Rectal smooth muscle tissue (tissue), 1 donor: ENCODE data around the gene WARS2.
A peak's percentile ranks its signal among the peaks of the same experiment; 100 is the strongest.

Experiments used
- H3K27ac ChIP-seq: one replicate; pipeline ENCODE4 v1.7.0; 2013; ENCODE audit warnings: low read depth, low read length, inconsistent platforms
- H3K27me3 ChIP-seq: one replicate; pipeline ENCODE4 v1.7.0; 2013; ENCODE audit warnings: low read length; ENCODE audit not compliant: control insufficient read depth, insufficient read depth
- H3K36me3 ChIP-seq: one replicate; pipeline ENCODE4 v1.7.0; 2013; ENCODE audit warnings: low read length; ENCODE audit not compliant: control insufficient read depth, insufficient read depth
- H3K4me1 ChIP-seq: one replicate; pipeline ENCODE4 v1.7.0; 2013; ENCODE audit warnings: low read length; ENCODE audit not compliant: control insufficient read depth, insufficient read depth
- H3K4me3 ChIP-seq: one replicate; pipeline ENCODE4 v1.7.0; 2013; ENCODE audit warnings: low read length
- H3K9ac ChIP-seq: one replicate; pipeline ENCODE4 v1.7.0; 2013; ENCODE audit warnings: low read length

The WARS2 gene

DNA sequence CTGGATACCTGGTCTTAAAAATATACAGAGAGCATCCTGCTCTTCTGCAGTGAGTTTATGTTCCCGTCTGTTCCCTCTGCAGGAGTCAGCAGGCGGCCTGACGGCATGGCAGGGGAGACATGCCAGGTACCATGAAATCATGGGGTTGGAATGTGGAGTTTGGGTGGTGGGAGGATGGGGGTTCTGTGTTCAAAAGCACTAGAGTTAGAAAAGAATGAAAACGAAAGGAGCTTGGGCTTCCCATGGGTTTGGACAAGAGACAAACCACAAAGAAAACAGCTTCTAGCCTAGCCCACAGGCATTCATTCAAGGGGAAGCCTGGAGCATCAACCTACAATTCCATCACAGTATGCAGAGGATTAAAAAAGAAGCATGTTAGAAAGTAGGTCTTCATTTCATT lies 59.9 kb downstream of the WARS2 start:
- H3K27ac ChIP-seq: no peak overlapping the region
- no peak overlapping the region for H3K4me3 ChIP-seq
- no peak overlapping the region for H3K9ac ChIP-seq
- no peaks in the 10 kb centered on the region for H3K36me3 ChIP-seq
- H3K4me1 ChIP-seq: peaks cover 3% of the 10 kb centered on the region
- H3K27me3 ChIP-seq: no peaks in the 10 kb centered on the region

DNA sequence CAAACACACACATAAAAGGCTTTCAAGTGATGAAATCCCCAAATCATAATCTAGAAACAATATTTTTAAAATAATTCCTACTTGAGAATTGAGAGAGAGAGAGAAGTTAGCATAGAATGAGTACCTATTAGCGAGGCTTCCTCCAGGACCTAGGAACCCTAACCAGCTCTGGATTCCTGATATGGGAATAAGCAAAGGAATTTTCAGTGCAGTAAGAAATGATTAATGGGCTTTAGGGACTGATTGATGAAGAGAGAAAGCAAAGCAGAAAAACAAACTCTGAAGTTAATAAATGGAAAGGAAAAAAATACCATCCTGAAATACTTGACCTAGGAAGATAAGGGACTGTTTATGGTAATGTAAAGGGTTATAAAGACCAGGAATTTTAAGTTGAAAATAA lies 60.6 kb downstream of the WARS2 start:
- no peak overlapping the region for H3K4me3 ChIP-seq
- H3K27me3 ChIP-seq: no peaks in the 10 kb centered on the region
- no peaks in the 10 kb centered on the region for H3K36me3 ChIP-seq
- no peak overlapping the region for H3K9ac ChIP-seq
- peaks cover 3% of the 10 kb centered on the region for H3K4me1 ChIP-seq
- no peak overlapping the region for H3K27ac ChIP-seq

DNA sequence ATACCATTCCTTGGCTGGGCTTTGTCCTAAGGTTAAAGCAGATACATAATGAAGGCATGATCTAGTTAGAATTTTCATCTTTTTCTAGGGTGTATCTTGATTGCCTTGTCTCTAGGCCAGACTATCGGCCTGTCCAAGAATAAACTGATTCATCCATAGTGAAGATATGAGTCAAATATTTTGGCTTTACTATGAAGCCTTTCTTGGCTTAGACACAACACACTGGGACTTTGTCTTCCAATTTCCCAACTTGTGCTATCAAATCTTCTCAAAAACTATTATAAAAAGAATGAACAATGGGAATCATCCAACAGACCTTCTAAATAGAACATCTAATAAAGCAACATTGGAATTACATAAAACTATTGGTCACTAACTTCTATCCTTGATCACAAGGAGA lies 64.8 kb downstream of the WARS2 start:
- no peak overlapping the region for H3K27ac ChIP-seq
- H3K27me3 ChIP-seq: no peaks in the 10 kb centered on the region
- no peak overlapping the region for H3K4me3 ChIP-seq
- no peaks in the 10 kb centered on the region for H3K36me3 ChIP-seq
- H3K9ac ChIP-seq: no peak overlapping the region
- peaks cover 3% of the 10 kb centered on the region for H3K4me1 ChIP-seq

DNA sequence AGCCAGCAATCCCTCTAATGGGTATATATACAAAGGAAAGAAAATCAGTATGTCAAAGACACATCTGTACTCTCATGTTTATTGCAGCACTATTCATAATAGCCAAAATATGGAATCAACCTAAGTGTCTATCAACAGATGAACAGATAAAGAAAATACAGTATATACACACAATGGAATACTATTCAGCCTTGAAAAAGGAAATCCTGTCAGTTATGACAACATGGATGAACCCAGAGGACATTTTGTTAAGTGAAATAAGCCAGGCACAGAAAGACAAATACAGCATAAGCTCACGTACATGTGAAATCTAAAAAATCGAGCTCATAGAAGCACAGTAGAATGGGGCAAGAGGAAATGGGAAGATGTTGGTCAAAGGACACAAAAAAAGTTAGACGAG lies 69.1 kb downstream of the WARS2 start:
- no peaks in the 10 kb centered on the region for H3K4me1 ChIP-seq
- no peaks in the 10 kb centered on the region for H3K27me3 ChIP-seq
- no peak overlapping the region for H3K4me3 ChIP-seq
- no peaks in the 10 kb centered on the region for H3K36me3 ChIP-seq
- no peak overlapping the region for H3K27ac ChIP-seq
- no peak overlapping the region for H3K9ac ChIP-seq

- no peaks in the 10 kb centered on the region for H3K27me3 ChIP-seq
- no peak overlapping the region for H3K27ac ChIP-seq
- H3K36me3 ChIP-seq: no peaks in the 10 kb centered on the region
- H3K4me1 ChIP-seq: no peaks in the 10 kb centered on the region
- H3K4me3 ChIP-seq: no peak overlapping the region
- no peak overlapping the region for H3K9ac ChIP-seq
Measured at GRCh38 chr1:119069682-119070081, 70.8 kb downstream of the WARS2 start.

- Histone ChIP-seq H3K4me1 (no peaks in the 10 kb centered on the region), H3K27ac (no peak overlapping the region), H3K27me3 (no peaks in the 10 kb centered on the region), H3K4me3 (no peak overlapping the region), H3K9ac (no peak overlapping the region), H3K36me3 (no peaks in the 10 kb centered on the region)
Measured at GRCh38 chr1:119068427-119068826, 72.0 kb downstream of the WARS2 start.

DNA sequence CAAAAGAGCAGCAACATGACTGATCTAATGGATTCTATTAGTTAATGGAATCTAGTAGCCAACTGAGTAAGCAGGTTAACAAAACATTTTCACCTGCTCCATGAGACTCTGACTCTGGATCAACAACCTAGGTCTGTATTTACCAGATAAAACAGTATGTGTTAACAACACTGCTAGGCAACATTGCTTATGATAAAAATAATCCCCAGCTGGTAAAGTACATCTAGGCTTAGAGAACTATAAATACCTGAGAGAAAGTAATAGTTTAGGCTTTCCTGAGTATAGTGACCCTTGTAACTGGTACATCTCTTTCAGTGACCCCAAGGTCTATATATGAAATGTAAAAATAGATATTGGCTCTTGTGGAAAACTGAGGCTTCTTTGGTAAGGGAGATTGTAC lies 78.8 kb downstream of the WARS2 start:
- Histone ChIP-seq H3K36me3 (no peaks in the 10 kb centered on the region), H3K4me3 (no peak overlapping the region), H3K27ac (no peak overlapping the region), H3K27me3 (no peaks in the 10 kb centered on the region), H3K4me1 (no peaks in the 10 kb centered on the region), H3K9ac (no peak overlapping the region)

- Histone ChIP-seq H3K4me1 (no peaks in the 10 kb centered on the region), H3K27me3 (no peaks in the 10 kb centered on the region), H3K9ac (no peak overlapping the region), H3K4me3 (no peak overlapping the region), H3K36me3 (no peaks in the 10 kb centered on the region), H3K27ac (no peak overlapping the region)
Measured at GRCh38 chr1:119055568-119055967, 84.9 kb downstream of the WARS2 start.

DNA sequence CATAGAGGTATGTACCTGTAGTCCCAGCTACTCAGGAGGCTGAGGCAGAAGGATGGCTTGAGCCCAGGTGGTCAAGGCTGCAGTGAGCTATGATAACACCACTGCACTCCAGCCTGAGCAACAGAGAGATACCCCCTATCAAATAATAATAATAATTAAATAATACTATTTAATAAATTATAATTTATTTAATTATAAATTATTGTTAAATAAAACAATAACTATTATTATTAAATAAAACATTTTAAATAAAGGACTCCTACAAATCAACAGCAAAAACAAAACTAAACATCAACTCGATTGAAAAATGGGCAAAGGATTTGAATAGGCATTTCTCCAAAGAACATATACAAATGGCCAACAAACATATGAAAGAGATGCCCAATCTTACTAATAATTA lies 86.5 kb downstream of the WARS2 start:
- no peak overlapping the region for H3K9ac ChIP-seq
- H3K4me1 ChIP-seq: no peaks in the 10 kb centered on the region
- no peak overlapping the region for H3K4me3 ChIP-seq
- H3K27me3 ChIP-seq: no peaks in the 10 kb centered on the region
- H3K36me3 ChIP-seq: no peaks in the 10 kb centered on the region
- H3K27ac ChIP-seq: no peak overlapping the region

DNA sequence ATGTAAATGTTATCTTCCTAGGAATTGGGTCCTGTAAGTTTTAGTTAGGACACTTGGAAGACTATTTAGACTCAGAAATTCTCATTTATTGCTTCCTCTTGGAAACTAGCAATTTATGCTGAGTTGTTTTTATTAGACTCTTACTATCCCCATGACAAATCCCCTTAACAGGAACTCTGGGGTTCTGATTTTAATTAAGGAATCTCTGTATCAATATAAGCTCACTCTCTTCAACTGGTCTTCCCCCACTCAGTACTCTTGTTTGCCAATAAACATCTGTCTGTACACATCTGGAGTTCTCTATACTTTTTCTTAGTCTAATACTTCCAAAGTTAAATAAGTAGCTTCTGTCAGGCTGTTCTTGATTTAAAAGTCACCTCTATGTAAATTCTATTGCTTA lies 88.2 kb downstream of the WARS2 start:
- Histone ChIP-seq H3K27ac (no peak overlapping the region), H3K4me1 (no peaks in the 10 kb centered on the region), H3K27me3 (no peaks in the 10 kb centered on the region), H3K36me3 (no peaks in the 10 kb centered on the region), H3K4me3 (no peak overlapping the region), H3K9ac (no peak overlapping the region)

DNA sequence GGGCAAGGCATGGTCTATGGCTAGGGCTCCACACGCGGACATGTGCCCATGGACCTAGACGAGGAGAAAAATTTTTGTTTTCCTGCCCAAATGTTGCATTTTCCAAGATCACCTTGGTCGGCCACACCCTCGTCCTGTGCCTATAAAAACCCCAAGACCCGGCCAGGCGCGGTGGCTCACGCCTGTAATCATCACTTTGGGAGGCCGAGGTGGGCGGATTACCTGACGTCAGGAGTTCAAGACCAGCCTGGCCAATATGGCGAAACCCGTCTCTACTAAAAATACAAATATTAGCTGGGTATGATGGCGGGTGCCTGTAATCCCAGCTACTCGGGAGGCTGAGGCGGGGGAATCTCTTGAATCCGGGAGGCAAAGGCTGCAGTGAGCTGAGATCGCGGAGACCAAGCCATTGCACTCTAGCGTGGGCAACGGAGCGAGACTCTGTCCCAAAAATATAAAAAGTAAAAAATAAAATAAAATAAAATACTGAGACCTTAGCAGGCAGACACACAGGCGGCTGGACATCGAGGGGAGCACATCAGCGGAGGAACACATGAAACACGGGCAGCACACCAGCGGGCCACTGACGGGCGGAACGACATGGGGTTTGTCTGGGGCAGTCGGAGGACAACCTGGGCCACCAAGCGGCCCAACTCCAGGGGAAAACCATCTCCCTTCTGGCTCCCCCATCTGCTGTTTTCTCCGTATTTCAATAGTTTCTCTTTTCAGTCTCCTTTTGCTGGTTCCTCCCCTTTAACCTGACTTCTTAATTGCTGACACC lies 91.6 kb downstream of the WARS2 start:
- H3K4me1 ChIP-seq: no peaks in the 10 kb centered on the region
- no peaks in the 10 kb centered on the region for H3K27me3 ChIP-seq
- H3K9ac ChIP-seq: no peak overlapping the region
- no peak overlapping the region for H3K27ac ChIP-seq
- H3K4me3 ChIP-seq: no peak overlapping the region
- no peaks in the 10 kb centered on the region for H3K36me3 ChIP-seq

- H3K4me3 ChIP-seq: no peak overlapping the region
Measured at GRCh38 chr1:119046785-119047438, 93.5 kb downstream of the WARS2 start.

DNA sequence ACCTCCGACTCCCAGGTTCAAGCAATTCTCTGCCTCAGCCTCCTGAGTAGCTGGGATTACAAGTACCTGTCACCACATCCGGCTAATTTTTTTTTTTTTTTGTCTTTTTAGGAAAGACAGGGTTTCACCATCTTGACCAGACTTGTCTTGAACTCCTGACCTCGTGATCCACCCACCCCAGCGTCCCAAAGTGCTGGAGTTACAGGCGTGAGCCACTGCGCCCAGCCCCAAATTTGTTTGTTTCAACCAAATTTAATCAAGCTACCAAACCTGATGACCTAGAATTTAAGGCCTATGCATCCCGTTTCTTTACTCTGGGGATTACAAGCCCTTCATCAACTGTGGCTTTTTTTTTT lies 94.0 kb downstream of the WARS2 start:
- Histone ChIP-seq H3K9ac (no peak overlapping the region), H3K36me3 (no peaks in the 10 kb centered on the region), H3K4me3 (no peak overlapping the region), H3K27me3 (no peaks in the 10 kb centered on the region), H3K4me1 (no peaks in the 10 kb centered on the region), H3K27ac (no peak overlapping the region)

More at GRCh38 chr1:119046785-119047438, 93.5 kb downstream of the WARS2 start:
- Histone ChIP-seq H3K27ac (peak overlapping the region; percentile 27), H3K36me3 (no peaks in the 10 kb centered on the region), H3K9ac (no peak overlapping the region), H3K4me1 (no peaks in the 10 kb centered on the region), H3K27me3 (no peaks in the 10 kb centered on the region)
